ENCODE results near the gene RFPL3. TPM values are rescaled to one million over a fixed set of nuclear protein-coding genes. Genes with fewer than 3 reads are reported as not detected.
"Not testable (repeated sequence)": the region's sequence is repeated elsewhere in the genome, so short reads cannot be mapped to it uniquely, and the experiment has no call there.

The RFPL3 gene
- not detected for polyA plus RNA-seq (ENCODE audit: insufficient read length)

- DNase-seq (ENCODE audit: low read depth), result not testable (repeated sequence)
These were observed at the start of gene RFPL3 for GRCh38 chr22:32357567-32357966. RFPL3 (plus strand) TSS chr22:32357867; CDS start chr22:32358072, 205 bp downstream.

- DNase-seq (ENCODE audit: low read depth), result no peak
These were observed 49.5 kb upstream of the RFPL3 start for GRCh38 chr22:32308191-32308590.

- DNase-seq (ENCODE audit: low read depth), result no peak
These were observed 48.7 kb upstream of the RFPL3 start for GRCh38 chr22:32308934-32309333.

GRCh38 chr22:32309585-32310251 is 47.9 kb upstream of the RFPL3 start:
- DNase-seq (ENCODE audit: low read depth), result no peak

GRCh38 chr22:32310777-32311176 is 46.9 kb upstream of the RFPL3 start:
- no peak for DNase-seq (ENCODE audit: low read depth)

GRCh38 chr22:32311551-32312071 is 46.1 kb upstream of the RFPL3 start:
- DNase-seq (ENCODE audit: low read depth), result no peak

- DNase-seq (ENCODE audit: low read depth), result no peak
These were observed 44.9 kb upstream of the RFPL3 start for GRCh38 chr22:32312748-32313147.

- no peak for DNase-seq (ENCODE audit: low read depth)
These were observed 44.1 kb upstream of the RFPL3 start for GRCh38 chr22:32313532-32313931.

GRCh38 chr22:32317524-32317923 is 40.1 kb upstream of the RFPL3 start:
- DNase-seq (ENCODE audit: low read depth), result no peak

GRCh38 chr22:32318361-32318760 is 39.3 kb upstream of the RFPL3 start:
- no peak for DNase-seq (ENCODE audit: low read depth)

- no peak for DNase-seq (ENCODE audit: low read depth)
These were observed 37.7 kb upstream of the RFPL3 start for GRCh38 chr22:32319861-32320406.

- DNase-seq (ENCODE audit: low read depth), result no peak
These were observed 34.7 kb upstream of the RFPL3 start for GRCh38 chr22:32322986-32323385.

GRCh38 chr22:32323513-32324164 is 34.0 kb upstream of the RFPL3 start:
- DNase-seq (ENCODE audit: low read depth), result no peak

- no peak for DNase-seq (ENCODE audit: low read depth)
These were observed 32.9 kb upstream of the RFPL3 start for GRCh38 chr22:32324505-32325415.

GRCh38 chr22:32325416-32325801 is 32.3 kb upstream of the RFPL3 start:
- no peak for DNase-seq (ENCODE audit: low read depth)

GRCh38 chr22:32325811-32326237 is 31.8 kb upstream of the RFPL3 start:
- DNase-seq (ENCODE audit: low read depth), result no peak

- DNase-seq (ENCODE audit: low read depth), result no peak
These were observed 31.0 kb upstream of the RFPL3 start for GRCh38 chr22:32326647-32327046.

GRCh38 chr22:32327066-32327465 is 30.6 kb upstream of the RFPL3 start:
- no peak for DNase-seq (ENCODE audit: low read depth)

GRCh38 chr22:32327596-32328171 is 30.0 kb upstream of the RFPL3 start:
- no peak for DNase-seq (ENCODE audit: low read depth)

- DNase-seq (ENCODE audit: low read depth), result no peak
These were observed 29.1 kb upstream of the RFPL3 start for GRCh38 chr22:32328306-32329201.
